ENCODE results near the gene FRMD1. TPM values are rescaled to one million over a fixed set of nuclear protein-coding genes. Genes with fewer than 3 reads are reported as not detected.

Gene FRMD1
- total and polyA plus RNA-seq, 10 of the 15 experiments (the other 5 are each of a cell fraction or from before 2014, with no cell fraction given), result not detected

GRCh38 chr6:168042426-168043192 lies 36.4 kb downstream of the FRMD1 start (continued):
- TF ChIP-seq HSF1 (IDR thresholded peaks at IDR 0.05; ENCODE audit: low read depth, low read length), result no peak

DNA sequence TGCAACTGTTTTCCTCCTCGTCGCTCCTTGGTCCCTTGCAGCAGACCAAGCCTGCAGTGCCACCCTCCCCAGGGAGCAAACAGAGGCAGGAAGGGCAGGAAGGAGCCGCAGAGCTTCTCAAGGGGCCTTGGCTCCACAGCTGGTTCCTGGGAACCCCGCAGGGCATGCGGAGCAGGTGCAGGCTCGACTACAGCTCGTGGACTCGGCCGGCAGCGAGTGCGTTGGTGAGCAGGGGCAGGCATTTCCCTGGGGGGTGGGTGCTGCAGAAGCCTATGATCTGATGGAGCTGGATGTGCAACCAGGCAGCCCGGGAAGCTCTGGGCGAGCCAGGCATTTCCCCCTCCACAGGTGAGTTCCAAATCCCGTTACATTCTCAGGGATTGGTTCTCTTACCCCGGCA lies 37.1 kb downstream of the FRMD1 start:
- ChIA-PET SMC1A (ENCODE audit: uncharacterized antibody, unreplicated experiment) (interaction anchor here (0.5 kb wide), 1 partner anchor 98 kb away, joined by 3 read pairs; no protein-coding TSS in a partner anchor), POLR2A (no interaction called here), RAD21 (ENCODE audit: unreplicated experiment) (no interaction called here), CTCF (no interaction called here)
- ATAC-seq (no peak), FAIRE-seq (no peak), DNase-seq (ENCODE audit: low read depth, low spot score) (no peak)
- intact Hi-C loops (cut with micrococcal nuclease; ENCODE audit: unreplicated experiment), result no loop called here
- WGBS (ENCODE audit: insufficient coverage, insufficient replicate concordance, low lambda C conversion rate, missing lambda C conversion rate), result 36% methylated on average over 15 of the region's 15 CpGs
- no peaks in the 10 kb centered on the region; the same call in 2 of the 3 replicates for H3K9me3 ChIP-seq (replicated peaks; ENCODE audit: control insufficient read depth, insufficient read depth, low read length)
- H3K4me2 ChIP-seq (ENCODE audit: control insufficient read depth, insufficient read depth), result no peak overlapping the region
- no peak overlapping the region for H3K4me3 ChIP-seq
- H3K27ac ChIP-seq (ENCODE audit: control insufficient read depth, insufficient read depth), result no peak overlapping the region
- H3K36me3 ChIP-seq (ENCODE audit: control insufficient read depth in 2 of 2, insufficient read depth in 2 of 2, low read length in 1 of 2), result no peaks in the 10 kb centered on the region
- BruUV-seq (replicated peaks), result no TSS peak
- H3K27me3 ChIP-seq (replicated peaks in 1 of 2; ENCODE audit: control insufficient read depth in 2 of 2, insufficient read depth in 2 of 2, low read length in 1 of 2), result no peaks in the 10 kb centered on the region
- TF ChIP-seq ASH2L (IDR thresholded peaks at IDR 0.05; ENCODE audit: borderline replicate concordance, low read depth) (no peak), HDAC2 (IDR thresholded peaks at IDR 0.05) (no peak), CHD2 (IDR thresholded peaks at IDR 0.05; ENCODE audit: borderline replicate concordance, low read depth, low read length) (no peak), CEBPB (IDR thresholded peaks at IDR 0.05; ENCODE audit: borderline replicate concordance in 1 of 2, low read depth in 2 of 2, low read length in 2 of 2) (no peak), SMC3 (IDR thresholded peaks at IDR 0.05; ENCODE audit: borderline replicate concordance, low read length) (no peak), SUPT20H (IDR thresholded peaks at IDR 0.05; ENCODE audit: borderline replicate concordance, control insufficient read depth, low read depth, low read length) (no peak), ELK1 (IDR thresholded peaks at IDR 0.05; ENCODE audit: low read depth, low read length) (no peak), LARP7 (IDR thresholded peaks at IDR 0.05) (no peak), TAF1 (IDR thresholded peaks at IDR 0.05; ENCODE audit: borderline replicate concordance, low read depth, low read length) (no peak)
- TF ChIP-seq, protein P1, sequence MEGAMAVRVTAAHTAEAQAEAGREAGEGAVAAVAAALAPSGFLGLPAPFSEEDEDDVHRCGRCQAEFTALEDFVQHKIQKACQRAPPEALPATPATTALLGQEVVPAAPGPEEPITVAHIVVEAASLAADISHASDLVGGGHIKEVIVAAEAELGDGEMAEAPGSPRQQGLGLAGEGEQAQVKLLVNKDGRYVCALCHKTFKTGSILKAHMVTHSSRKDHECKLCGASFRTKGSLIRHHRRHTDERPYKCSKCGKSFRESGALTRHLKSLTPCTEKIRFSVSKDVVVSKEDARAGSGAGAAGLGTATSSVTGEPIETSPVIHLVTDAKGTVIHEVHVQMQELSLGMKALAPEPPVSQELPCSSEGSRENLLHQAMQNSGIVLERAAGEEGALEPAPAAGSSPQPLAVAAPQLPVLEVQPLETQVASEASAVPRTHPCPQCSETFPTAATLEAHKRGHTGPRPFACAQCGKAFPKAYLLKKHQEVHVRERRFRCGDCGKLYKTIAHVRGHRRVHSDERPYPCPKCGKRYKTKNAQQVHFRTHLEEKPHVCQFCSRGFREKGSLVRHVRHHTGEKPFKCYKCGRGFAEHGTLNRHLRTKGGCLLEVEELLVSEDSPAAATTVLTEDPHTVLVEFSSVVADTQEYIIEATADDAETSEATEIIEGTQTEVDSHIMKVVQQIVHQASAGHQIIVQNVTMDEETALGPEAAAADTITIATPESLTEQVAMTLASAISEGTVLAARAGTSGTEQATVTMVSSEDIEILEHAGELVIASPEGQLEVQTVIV (IDR thresholded peaks at IDR 0.05; ENCODE audit: borderline replicate concordance, partially characterized antibody), result no peak
- TF ChIP-seq, protein P2, sequence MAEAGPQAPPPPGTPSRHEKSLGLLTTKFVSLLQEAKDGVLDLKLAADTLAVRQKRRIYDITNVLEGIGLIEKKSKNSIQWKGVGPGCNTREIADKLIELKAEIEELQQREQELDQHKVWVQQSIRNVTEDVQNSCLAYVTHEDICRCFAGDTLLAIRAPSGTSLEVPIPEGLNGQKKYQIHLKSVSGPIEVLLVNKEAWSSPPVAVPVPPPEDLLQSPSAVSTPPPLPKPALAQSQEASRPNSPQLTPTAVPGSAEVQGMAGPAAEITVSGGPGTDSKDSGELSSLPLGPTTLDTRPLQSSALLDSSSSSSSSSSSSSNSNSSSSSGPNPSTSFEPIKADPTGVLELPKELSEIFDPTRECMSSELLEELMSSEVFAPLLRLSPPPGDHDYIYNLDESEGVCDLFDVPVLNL (IDR thresholded peaks at IDR 0.05; ENCODE audit: low read depth, low read length), result no peak
- H3K79me2 ChIP-seq (ENCODE audit: control insufficient read depth, insufficient read depth, low read length), result no peaks in the 10 kb centered on the region
- no peaks in the 10 kb centered on the region for H4K20me1 ChIP-seq (ENCODE audit: control insufficient read depth, insufficient read depth)
- no peaks in the 10 kb centered on the region for H3K4me1 ChIP-seq (ENCODE audit: control insufficient read depth, insufficient read depth, low read length)
- in situ Hi-C loops (cut with MboI), result no loop called here
- no peak overlapping the region for H3K9ac ChIP-seq (ENCODE audit: control insufficient read depth, insufficient read depth, low read length)
- H2AFZ ChIP-seq (ENCODE audit: control insufficient read depth, low read depth, low read length), result no peak overlapping the region
